ENCODE results near the gene THRSP.
A peak's percentile ranks its signal among the peaks of the same experiment; 100 is the strongest.

Gene THRSP

GRCh38 chr11:78037056-78037455, 26.6 kb upstream of the THRSP start:
- no peak for ATAC-seq
- TF ChIP-seq PATZ1 (CRISPR knock-in tag; IDR thresholded peaks at IDR 0.05; ENCODE audit: borderline replicate concordance), result no peak

DNA sequence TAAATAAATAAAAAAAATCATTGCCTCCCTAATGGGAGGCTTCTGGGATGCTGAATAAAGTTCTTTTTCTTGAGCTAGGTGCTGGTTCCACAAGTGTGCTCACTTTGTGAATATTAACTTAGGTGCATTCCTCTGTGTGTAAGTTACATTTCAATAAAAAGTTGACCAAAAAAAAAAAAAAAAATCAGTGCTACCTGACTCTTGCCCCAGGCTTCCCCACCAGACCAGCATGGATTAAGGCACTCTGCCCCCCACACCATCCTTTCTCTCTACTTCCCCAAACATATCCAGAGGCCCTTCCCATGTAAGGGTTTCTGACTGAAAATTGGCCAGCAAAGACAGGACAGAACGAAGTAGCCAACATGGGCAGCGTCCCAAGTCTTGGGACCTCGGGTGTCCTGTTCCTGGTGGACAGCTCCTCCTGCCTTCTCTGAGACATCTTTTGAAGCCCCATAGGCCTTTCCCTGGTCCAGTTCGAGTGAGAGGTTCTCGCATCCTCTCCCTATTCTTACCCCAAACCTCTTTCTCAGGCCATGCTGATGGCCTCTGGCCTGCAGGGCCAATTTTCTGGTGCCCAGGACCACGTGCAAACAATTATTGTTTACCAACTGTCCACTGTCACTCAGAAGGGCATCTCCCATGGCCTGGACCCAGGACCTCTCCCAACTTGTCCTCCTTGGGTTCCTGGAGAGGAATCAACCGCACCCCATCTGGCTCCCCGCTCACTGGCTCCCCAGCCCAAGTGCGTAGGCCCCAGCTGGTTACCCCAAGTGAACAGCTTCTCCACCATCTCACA, 25.6 kb upstream of the THRSP start:
- ATAC-seq, result no peak

DNA sequence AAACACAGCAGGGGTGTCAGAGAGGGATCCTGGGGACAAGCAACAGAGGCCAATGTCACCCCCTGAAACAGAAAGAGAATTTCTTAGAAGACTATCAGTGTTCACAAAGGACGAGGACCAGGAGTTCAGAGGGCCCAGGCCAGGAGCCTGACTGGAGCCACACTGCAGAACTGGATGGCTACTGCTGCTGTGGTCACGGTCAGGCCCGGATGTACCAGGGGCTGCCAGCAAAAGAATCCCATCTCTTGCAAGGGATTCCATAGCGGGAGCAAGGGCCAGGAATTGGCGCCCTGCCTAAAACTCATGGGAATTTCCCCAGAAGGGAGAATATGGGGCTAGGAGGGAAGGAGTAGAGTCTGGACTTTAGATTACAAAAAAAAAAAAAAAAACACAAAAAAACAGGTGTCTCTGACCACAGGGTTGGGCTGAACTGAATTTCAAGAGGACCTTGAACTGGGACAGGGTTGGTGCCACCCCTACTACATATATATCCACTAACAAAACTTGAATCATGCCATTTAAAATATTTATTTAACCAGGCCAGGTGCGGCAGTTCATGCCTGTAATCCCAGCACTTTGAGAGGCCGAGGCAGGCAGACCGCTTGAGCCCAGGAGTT, 24.9 kb upstream of the THRSP start:
- ATAC-seq, result peak; percentile 29
- TF ChIP-seq, protein P1, sequence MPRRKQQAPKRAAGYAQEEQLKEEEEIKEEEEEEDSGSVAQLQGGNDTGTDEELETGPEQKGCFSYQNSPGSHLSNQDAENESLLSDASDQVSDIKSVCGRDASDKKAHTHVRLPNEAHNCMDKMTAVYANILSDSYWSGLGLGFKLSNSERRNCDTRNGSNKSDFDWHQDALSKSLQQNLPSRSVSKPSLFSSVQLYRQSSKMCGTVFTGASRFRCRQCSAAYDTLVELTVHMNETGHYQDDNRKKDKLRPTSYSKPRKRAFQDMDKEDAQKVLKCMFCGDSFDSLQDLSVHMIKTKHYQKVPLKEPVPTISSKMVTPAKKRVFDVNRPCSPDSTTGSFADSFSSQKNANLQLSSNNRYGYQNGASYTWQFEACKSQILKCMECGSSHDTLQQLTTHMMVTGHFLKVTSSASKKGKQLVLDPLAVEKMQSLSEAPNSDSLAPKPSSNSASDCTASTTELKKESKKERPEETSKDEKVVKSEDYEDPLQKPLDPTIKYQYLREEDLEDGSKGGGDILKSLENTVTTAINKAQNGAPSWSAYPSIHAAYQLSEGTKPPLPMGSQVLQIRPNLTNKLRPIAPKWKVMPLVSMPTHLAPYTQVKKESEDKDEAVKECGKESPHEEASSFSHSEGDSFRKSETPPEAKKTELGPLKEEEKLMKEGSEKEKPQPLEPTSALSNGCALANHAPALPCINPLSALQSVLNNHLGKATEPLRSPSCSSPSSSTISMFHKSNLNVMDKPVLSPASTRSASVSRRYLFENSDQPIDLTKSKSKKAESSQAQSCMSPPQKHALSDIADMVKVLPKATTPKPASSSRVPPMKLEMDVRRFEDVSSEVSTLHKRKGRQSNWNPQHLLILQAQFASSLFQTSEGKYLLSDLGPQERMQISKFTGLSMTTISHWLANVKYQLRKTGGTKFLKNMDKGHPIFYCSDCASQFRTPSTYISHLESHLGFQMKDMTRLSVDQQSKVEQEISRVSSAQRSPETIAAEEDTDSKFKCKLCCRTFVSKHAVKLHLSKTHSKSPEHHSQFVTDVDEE (CRISPR knock-in tag; IDR thresholded peaks at IDR 0.05), result no peak
- TF ChIP-seq ARNTL (CRISPR knock-in tag; IDR thresholded peaks at IDR 0.05; ENCODE audit: borderline replicate concordance, low read depth), result no peak
- TF ChIP-seq ZFP3 (CRISPR knock-in tag; IDR thresholded peaks at IDR 0.05), result no peak
- TF ChIP-seq TCF4 (CRISPR knock-in tag; IDR thresholded peaks at IDR 0.05; ENCODE audit: borderline replicate concordance), result no peak

More for the DNA sequence above, 25.6 kb upstream of the THRSP start:
- no peak for TF ChIP-seq ARNTL (CRISPR knock-in tag; IDR thresholded peaks at IDR 0.05; ENCODE audit: borderline replicate concordance, low read depth)
- TF ChIP-seq CREB5 (CRISPR knock-in tag; IDR thresholded peaks at IDR 0.05; ENCODE audit: low read depth), result no peak
- no peak for TF ChIP-seq CSDC2 (CRISPR knock-in tag; IDR thresholded peaks at IDR 0.05)
- no peak for TF ChIP-seq RARB (CRISPR knock-in tag; IDR thresholded peaks at IDR 0.05)
- TF ChIP-seq ZNF8 (CRISPR knock-in tag; IDR thresholded peaks at IDR 0.05), result no peak
- TF ChIP-seq, protein P1 (CRISPR knock-in tag; IDR thresholded peaks at IDR 0.05), result no peak
- TF ChIP-seq GLIS3 (CRISPR knock-in tag; IDR thresholded peaks at IDR 0.05), result no peak
- no peak for TF ChIP-seq TCF4 (CRISPR knock-in tag; IDR thresholded peaks at IDR 0.05; ENCODE audit: borderline replicate concordance)
- no peak for TF ChIP-seq PPARA (CRISPR knock-in tag; IDR thresholded peaks at IDR 0.05; ENCODE audit: borderline replicate concordance)
- no peak for TF ChIP-seq ZNF565 (CRISPR knock-in tag; conservative IDR thresholded peaks at IDR 0.05; ENCODE audit: low read depth)
- no peak for TF ChIP-seq CSRNP3 (CRISPR knock-in tag; IDR thresholded peaks at IDR 0.05)
- TF ChIP-seq TOX (CRISPR knock-in tag; IDR thresholded peaks at IDR 0.05; ENCODE audit: borderline replicate concordance), result no peak
- no peak for TF ChIP-seq ESRRG (CRISPR knock-in tag; IDR thresholded peaks at IDR 0.05)
- no peak for TF ChIP-seq ZFP3 (CRISPR knock-in tag; IDR thresholded peaks at IDR 0.05)
- TF ChIP-seq ZFP30 (CRISPR knock-in tag; IDR thresholded peaks at IDR 0.05), result no peak
- no peak for TF ChIP-seq ZNF70 (CRISPR knock-in tag; IDR thresholded peaks at IDR 0.05)
